K562 (cell line): ENCODE results near the gene ZDHHC17. TPM values are rescaled to one million over a fixed set of nuclear protein-coding genes. Genes with fewer than 3 reads are reported as not detected.
A peak's percentile ranks its signal among the peaks of the same experiment; 100 is the strongest.

ENCODE experiments used
- CBX2 ChIP-seq: fragments of 200-600 bp; sonication (generic); IDR thresholded peaks from one replicate; pipeline ENCODE4 v1.6.1; 2012; ENCODE audit warnings: mild to moderate bottlenecking, low read length, inconsistent platforms; ENCODE audit not compliant: insufficient read depth, poor library complexity, severe bottlenecking
- E2F3 ChIP-seq: fragments of 250-450 bp; sonication (Bioruptor Pico); IDR thresholded peaks from 2 replicates; pipeline ENCODE4 v1.4.0; 2020; ENCODE audit warnings: mild to moderate bottlenecking
- HDAC1 ChIP-seq, 2 experiments: fragments of 450-650 bp; IDR thresholded peaks; 2 replicates each; pipeline ENCODE4 v1.6.1; 2016 to 2017; ENCODE audit warnings: inconsistent platforms in 1 of 2, mild to moderate bottlenecking in 1 of 2, moderate library complexity in 1 of 2
- HDAC2 ChIP-seq: fragments of 450-650 bp; IDR thresholded peaks from 2 replicates; pipeline ENCODE4 v1.6.1; 2016; ENCODE audit warnings: mild to moderate bottlenecking
- ILF3 ChIP-seq: fragments of 450-650 bp; IDR thresholded peaks from 2 replicates; pipeline ENCODE4 v1.6.1; 2018; ENCODE audit warnings: antibody characterized with exemption, mild to moderate bottlenecking, moderate library complexity, borderline replicate concordance
- RBM14 ChIP-seq: fragments of 200-400 bp; formaldehyde crosslinking; IDR thresholded peaks from 2 replicates; pipeline ENCODE4 v1.6.1; 2018; ENCODE audit warnings: low read depth, mild to moderate bottlenecking, low read length, moderate library complexity, borderline replicate concordance; ENCODE audit not compliant: insufficient read depth
- ZNF124 ChIP-seq: sonication (generic); formaldehyde crosslinking; IDR thresholded peaks from 2 replicates; pipeline ENCODE4 v1.8.1; 2022; ENCODE audit warnings: missing genetic modification reagents
- polyA plus RNA-seq, 8 experiments: library from polyadenylated mRNA; depleted of rRNA in 4 of 8; stranded (reverse) in 5 of 8; unstranded in 3 of 8; fragments of >200 nt; fragmentation: Nextera tagmentation in 2 of 8; fragmentation: Illumina TruSeq in 1 of 8; extraction: Ambion mirVana in 2 of 8; extraction: Trizol in 1 of 8; gene quantifications; 2 replicates each; pipeline versions ENCODE4 v1.2.1 to v1.2.3, GENCODE V29; 2011 to 2014; ENCODE audit warnings: inconsistent platforms in 1 of 8, missing spikeins in 1 of 8
- total RNA-seq, 7 experiments: library from RNA; depleted of rRNA in 6 of 7; stranded (reverse); fragments of >200 nt in 6 of 7; fragmentation: Illumina TruSeq in 2 of 7; extraction: Trizol in 2 of 7; gene quantifications; 2 replicates each; pipeline versions ENCODE4 v1.2.1 to v1.2.3, GENCODE V29; 2011 to 2021; ENCODE audit warnings: low replicate concordance in 1 of 7
- TF ChIP-seq, protein P1 (sequence below): fragments of 450-650 bp; IDR thresholded peaks from 2 replicates; pipeline ENCODE4 v1.6.1; 2016
- TF ChIP-seq, protein P2 (sequence below), 2 experiments: fragments of 450-650 bp; IDR thresholded peaks; 2 replicates each; pipeline ENCODE4 v1.6.1; 2016
- TF ChIP-seq, protein P3 (sequence below), 3 experiments: fragments of 200-800 bp in 1 of 3; fragments of 250-450 bp in 1 of 3; fragments of 450-650 bp in 1 of 3; sonication (Bioruptor Pico) in 1 of 3; sonication (Bioruptor generic) in 1 of 3; formaldehyde crosslinking in 1 of 3; IDR thresholded peaks; 2 replicates each; pipeline versions ENCODE4 v1.6.1 to v1.8.0; 2016 to 2022; ENCODE audit warnings: mild to moderate bottlenecking in 2 of 3, missing genetic modification characterization in 2 of 3, missing compliant biosample characterization in 1 of 3, moderate library complexity in 1 of 3
- TF ChIP-seq, protein P4 (sequence below): sonication (generic); IDR thresholded peaks from 2 replicates; pipeline ENCODE4 v1.6.1; 2016

Gene ZDHHC17
- total and polyA plus RNA-seq, 9 of the 15 experiments (the other 6 are each of a cell fraction or from before 2014, with no cell fraction given) = 6.7 to 66.0 (median 27.5) TPM

DNA sequence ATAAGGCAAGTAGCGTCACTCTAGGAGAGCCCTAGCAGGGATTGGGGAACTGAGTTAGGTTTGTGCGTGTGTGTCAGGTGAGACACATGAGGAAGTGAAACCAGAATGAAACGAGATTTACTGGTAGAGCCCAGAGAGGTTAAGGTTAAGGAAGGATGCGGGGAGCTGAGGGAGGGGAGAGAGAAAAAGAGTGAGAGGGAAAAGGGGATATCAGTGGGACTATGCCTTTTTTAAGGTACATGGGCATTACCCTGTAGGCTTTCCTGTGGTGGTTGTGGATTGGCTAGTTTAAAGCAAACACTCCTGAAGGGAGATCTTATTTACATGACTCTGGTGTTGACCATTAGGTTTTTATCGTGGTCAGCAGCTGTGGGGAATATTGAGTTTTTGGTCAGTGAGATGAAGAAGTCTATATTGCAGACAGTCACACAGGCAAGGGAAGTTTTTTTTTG lies 13.9 kb downstream of the ZDHHC17 start (continued):
- TF ChIP-seq, protein P1, sequence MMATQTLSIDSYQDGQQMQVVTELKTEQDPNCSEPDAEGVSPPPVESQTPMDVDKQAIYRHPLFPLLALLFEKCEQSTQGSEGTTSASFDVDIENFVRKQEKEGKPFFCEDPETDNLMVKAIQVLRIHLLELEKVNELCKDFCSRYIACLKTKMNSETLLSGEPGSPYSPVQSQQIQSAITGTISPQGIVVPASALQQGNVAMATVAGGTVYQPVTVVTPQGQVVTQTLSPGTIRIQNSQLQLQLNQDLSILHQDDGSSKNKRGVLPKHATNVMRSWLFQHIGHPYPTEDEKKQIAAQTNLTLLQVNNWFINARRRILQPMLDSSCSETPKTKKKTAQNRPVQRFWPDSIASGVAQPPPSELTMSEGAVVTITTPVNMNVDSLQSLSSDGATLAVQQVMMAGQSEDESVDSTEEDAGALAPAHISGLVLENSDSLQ = peak; percentile 36
- TF ChIP-seq HDAC2 (0 out of 2 replicates have a peak, but pooled peaks have one; percentile 22), RBM14 (no peak), CBX2 (no peak), HDAC1 (IDR thresholded peaks at IDR 0.05) (peak in 1 of 2 experiments; percentile 56; a peak in 2 of 4 replicates), E2F3 (CRISPR knock-in tag) (no peak), ZNF124 (CRISPR knock-in tag) (no peak), ILF3 (no peak)
- TF ChIP-seq, protein P2, sequence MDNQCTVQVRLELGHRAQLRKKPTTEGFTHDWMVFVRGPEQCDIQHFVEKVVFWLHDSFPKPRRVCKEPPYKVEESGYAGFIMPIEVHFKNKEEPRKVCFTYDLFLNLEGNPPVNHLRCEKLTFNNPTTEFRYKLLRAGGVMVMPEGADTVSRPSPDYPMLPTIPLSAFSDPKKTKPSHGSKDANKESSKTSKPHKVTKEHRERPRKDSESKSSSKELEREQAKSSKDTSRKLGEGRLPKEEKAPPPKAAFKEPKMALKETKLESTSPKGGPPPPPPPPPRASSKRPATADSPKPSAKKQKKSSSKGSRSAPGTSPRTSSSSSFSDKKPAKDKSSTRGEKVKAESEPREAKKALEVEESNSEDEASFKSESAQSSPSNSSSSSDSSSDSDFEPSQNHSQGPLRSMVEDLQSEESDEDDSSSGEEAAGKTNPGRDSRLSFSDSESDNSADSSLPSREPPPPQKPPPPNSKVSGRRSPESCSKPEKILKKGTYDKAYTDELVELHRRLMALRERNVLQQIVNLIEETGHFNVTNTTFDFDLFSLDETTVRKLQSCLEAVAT (IDR thresholded peaks at IDR 0.05) = peak in 1 of 2 experiments; percentile 56; a peak in 1 of 4 replicates
- TF ChIP-seq, protein P3, sequence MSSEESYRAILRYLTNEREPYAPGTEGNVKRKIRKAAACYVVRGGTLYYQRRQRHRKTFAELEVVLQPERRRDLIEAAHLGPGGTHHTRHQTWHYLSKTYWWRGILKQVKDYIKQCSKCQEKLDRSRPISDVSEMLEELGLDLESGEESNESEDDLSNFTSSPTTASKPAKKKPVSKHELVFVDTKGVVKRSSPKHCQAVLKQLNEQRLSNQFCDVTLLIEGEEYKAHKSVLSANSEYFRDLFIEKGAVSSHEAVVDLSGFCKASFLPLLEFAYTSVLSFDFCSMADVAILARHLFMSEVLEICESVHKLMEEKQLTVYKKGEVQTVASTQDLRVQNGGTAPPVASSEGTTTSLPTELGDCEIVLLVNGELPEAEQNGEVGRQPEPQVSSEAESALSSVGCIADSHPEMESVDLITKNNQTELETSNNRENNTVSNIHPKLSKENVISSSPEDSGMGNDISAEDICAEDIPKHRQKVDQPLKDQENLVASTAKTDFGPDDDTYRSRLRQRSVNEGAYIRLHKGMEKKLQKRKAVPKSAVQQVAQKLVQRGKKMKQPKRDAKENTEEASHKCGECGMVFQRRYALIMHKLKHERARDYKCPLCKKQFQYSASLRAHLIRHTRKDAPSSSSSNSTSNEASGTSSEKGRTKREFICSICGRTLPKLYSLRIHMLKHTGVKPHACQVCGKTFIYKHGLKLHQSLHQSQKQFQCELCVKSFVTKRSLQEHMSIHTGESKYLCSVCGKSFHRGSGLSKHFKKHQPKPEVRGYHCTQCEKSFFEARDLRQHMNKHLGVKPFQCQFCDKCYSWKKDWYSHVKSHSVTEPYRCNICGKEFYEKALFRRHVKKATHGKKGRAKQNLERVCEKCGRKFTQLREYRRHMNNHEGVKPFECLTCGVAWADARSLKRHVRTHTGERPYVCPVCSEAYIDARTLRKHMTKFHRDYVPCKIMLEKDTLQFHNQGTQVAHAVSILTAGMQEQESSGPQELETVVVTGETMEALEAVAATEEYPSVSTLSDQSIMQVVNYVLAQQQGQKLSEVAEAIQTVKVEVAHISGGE (CRISPR knock-in tag; IDR thresholded peaks at IDR 0.05) = 0 out of 6 replicates have a peak, but pooled peaks of 1 of the 3 experiments have one; percentile 51
- TF ChIP-seq, protein P4, sequence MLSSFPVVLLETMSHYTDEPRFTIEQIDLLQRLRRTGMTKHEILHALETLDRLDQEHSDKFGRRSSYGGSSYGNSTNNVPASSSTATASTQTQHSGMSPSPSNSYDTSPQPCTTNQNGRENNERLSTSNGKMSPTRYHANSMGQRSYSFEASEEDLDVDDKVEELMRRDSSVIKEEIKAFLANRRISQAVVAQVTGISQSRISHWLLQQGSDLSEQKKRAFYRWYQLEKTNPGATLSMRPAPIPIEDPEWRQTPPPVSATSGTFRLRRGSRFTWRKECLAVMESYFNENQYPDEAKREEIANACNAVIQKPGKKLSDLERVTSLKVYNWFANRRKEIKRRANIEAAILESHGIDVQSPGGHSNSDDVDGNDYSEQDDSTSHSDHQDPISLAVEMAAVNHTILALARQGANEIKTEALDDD = peak; percentile 37; the same call in 1 of the 2 replicates
